Stimulated activated CD8-positive, alpha-beta memory T cell treated with anti-CD3 and anti-CD28 coated beads, Interleukin-12 subunit alpha, Interleukin-12 subunit beta, amount 100 ng/mL, for 4 hours (primary cell): ENCODE data around the gene GPR139.

Experiments used
- DNase-seq: peaks from one replicate; pipeline ENCODE4 v3.0.0-alpha.2; 2020; ENCODE audit warnings: low read depth

GPR139 gene

GRCh38 chr16:20053336-20053735 is 20.4 kb downstream of the GPR139 start:
- DNase-seq, result no peak

DNA sequence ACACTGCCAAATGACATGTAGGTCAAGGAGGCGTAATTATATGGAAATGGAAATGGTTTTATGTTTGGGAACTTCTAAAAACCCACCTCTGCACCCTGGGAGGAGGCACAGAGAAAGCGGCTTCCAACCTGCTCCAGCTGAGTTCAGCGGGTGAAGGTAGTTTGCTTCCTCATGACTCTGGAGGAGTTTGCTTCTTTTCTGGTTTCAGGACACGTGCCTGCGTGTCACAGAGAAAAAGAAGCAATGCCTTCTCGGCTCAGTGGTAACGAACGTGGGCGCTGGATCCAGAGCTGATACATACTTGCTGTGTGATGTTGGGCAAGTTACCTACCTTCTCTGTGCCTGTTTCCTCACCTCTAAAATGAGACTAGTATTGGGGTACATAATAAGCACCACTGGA is 22.1 kb downstream of the GPR139 start:
- no peak for DNase-seq

DNA sequence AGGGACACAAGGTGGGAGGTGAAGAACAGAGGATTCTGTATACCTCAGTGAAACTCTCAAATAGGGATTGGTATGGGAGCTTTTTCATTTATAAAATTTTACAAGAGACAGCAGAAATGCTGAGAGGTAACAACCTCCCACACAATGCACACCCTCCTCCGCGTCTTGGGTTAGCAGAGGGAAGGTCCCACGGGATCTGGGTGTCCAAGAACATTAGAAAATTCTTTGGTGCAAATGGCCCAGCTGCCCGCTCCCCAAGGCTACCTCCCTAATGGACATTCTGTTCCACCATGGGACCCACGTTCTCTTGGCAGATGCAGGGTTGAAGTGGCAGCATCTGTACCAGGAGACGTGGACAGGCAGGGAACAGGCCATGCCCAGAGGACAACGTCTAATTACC is 22.5 kb downstream of the GPR139 start:
- DNase-seq, result no peak

GRCh38 chr16:20049831-20050230 is 23.9 kb downstream of the GPR139 start:
- DNase-seq, result no peak

DNA sequence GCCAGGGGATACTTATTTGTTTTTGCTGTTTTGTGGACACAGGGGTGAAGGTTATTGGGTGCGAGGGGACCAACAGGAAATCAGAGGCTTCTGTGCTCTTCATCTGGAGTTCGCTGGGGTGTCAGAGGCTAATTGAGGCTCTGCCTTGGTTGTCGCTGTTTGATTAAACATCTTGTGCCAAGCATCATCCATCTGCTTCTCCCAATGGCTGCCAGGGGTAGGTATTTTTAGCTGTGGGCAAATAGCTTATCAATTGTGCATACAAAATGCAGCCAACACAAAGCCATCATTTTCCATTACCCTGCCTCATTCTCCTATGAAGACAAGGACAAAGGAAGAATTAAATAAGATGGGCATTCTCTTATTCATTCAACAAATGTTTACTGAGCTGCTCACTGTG is 27.8 kb downstream of the GPR139 start:
- no peak for DNase-seq

- DNase-seq, result no peak
Observed at GRCh38 chr16:20042848-20043247, 30.8 kb downstream of the GPR139 start.

DNA sequence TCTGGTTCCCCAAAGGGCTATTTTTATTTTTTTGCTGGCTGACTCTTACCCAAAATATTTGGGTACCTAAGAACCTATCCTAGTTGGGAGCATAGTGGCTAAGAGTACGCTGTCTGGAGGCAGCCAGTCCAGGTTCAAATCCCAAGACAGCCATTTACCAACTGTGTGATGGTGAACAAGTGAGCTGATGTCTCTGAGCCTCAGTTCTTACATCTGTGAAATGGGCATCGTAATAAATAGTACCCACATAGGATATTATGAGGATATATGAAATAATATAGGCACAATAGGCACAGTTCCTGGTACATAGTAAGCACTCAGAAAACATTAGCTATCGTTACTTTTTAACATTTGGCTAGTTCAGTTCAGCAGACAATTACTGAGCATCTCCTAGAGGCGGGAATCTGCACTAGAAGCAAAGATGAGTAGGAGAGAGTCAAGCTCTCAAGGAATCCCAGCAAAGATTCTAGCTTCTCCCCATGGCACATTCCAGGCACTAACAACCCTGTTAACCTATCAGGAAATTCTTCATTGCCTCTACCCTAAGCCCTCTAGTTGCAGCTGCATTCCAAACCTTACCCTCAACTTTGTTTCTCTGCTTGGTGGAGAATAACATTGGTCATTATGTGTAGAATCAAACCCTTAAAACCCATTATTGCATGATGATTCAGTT is 31.6 kb downstream of the GPR139 start:
- no peak for DNase-seq

DNA sequence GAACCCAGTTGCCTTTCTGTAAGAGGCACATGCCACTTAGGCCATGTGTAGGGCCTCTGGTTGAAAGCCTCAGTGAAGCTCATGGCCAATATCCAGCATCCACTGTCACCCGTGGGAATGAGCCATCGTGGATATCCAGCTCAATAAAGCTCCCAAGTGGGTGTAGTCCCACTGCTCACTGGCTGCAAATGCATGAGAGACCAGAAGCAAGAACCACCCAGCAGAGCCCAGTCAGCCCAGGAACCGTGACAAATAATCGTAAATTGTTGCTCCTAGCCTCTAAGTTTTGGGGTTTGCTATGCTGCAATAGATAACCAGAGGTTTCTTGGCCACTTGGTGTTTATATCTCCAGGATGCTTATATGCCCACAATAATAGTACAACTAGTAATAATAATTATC is 33.7 kb downstream of the GPR139 start:
- DNase-seq, result no peak

DNA sequence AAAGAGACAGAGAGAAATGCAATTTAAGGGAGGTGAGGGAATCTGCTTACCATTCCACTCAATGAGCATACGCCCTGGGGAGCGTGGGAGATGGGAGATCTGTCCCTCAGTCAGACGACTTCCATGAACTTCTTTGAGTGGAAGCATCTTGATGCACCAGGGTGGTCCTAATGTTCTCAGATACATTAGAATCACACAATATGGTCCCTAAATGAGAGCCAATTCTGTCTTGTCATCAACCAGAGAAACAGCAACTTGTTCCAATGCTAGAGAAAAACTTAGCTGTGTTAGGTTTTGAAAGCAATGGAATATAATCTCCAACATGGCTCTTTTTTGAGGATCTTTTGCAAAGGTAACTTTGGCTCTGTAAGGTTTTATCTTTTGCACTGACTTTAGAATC is 44.1 kb downstream of the GPR139 start:
- no peak for DNase-seq

GRCh38 chr16:20026361-20027072 is 47.2 kb downstream of the GPR139 start:
- DNase-seq, result no peak

DNA sequence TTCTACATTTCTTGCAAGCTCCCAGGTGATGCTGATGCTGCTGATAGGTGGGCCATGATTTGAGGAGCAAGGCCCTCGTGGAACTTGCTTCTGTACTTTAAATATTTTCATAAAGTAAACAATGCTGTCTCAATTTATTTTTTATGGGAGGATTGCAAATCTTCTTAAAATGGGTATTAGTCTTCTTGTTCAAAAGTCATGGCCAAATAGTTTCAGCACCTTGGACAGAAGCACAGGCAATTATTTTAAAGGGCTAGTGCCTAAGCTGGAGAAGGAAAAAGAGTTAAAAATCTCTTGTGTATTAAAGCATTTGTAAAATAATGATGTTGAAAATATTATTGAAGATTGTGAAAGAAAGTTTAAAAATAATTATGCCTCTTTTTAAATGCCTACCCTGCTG is 50.5 kb downstream of the GPR139 start:
- no peak for DNase-seq

DNA sequence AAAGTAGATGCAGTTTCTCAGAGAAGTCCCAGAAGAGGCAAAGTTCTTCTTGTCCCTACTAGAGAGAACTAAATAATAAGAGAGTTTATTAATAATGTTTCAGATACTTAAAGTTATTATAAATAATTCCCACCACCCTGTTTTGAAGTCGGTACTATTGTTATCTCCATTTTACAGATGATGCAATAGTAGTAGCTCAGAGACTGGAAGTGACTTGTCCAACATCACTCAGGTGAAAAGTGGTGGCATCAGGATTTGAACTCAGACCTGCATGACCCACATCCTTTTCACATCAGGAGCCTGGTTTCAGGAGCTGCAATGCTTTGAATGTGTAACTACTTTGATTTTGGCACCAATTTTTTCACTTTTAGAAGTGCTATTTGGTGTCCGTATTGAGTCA is 52.7 kb downstream of the GPR139 start:
- no peak for DNase-seq

- no peak for DNase-seq
Observed at GRCh38 chr16:20020083-20020482, 53.6 kb downstream of the GPR139 start.

DNA sequence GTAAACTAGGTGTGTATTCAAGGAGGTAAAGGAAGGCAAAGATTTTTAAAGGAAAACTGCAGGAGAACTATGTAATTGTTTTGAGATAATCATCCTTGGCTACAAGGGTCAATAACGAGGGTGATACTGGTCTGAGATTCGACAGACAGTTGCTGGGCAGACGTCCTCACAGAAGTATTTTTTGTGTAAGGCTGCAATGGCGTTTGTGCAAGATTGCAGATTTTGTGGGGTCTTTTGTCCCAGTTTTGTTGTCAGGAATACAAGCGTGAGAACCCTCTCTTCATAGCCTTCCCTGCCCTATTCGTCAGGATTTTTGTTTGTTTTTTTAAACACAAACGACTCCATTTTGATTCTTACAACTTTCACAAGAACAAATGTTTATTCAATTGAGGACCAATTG is 57.5 kb downstream of the GPR139 start:
- DNase-seq, result no peak

GRCh38 chr16:20004931-20005330 is 68.8 kb downstream of the GPR139 start:
- DNase-seq, result no peak

DNA sequence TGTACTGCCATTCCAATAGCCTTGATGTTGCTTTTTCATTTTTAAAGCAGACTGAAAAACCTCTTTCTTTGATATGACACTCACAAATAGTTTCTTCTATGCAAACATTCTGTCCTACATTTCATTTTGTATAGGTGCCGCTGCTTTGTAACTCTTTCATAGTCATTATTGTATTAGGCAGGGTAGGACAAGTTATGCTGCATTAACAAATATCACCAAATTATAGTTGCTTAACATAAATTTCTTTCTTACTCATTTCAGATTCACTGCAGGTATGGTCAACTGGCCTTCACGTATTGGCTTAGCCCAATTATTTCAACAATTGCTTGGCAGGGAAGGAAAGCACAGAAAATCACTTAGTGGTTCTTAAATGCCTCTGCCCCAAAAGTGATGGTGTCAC is 70.8 kb downstream of the GPR139 start:
- DNase-seq, result no peak

DNA sequence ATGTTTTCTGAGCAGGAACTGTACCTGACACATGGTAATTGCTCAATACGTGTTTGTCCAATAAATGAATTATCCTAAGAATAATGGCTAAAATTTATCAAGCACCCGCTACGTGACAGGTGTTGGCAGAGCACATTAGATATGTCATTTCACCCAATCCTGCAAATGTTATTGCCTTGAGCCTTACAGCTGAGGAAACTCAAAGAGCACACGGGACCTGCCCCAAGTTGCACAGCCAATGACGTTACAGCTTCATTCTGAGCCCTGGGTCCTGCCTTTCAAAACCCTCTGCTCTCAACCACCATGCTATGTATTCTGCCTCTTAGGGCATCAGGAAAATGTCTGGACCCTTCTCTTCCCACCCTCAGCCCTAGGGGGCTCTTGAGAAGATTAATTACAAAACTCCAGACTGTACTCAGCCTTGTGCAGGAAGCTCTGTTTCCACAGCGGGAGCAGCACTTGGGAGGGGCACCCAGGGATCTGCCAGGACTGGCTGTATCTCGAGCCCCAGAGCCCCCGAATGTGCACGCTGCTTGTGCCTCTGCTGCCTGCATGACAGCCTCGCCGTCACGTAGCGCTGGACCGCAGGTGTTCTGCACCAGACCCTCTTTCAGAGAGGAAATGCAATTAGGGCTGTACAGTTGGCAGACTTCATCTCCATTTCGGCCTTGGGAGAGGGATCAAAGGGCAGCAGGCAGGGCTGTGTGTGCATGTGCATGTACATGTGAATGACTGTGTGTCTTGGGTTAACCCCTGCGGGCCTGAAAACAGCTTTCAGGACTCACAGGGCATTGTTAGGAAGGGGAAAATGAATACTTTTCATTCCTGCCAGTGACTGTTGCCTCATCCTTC is 71.6 kb downstream of the GPR139 start:
- no peak for DNase-seq

DNA sequence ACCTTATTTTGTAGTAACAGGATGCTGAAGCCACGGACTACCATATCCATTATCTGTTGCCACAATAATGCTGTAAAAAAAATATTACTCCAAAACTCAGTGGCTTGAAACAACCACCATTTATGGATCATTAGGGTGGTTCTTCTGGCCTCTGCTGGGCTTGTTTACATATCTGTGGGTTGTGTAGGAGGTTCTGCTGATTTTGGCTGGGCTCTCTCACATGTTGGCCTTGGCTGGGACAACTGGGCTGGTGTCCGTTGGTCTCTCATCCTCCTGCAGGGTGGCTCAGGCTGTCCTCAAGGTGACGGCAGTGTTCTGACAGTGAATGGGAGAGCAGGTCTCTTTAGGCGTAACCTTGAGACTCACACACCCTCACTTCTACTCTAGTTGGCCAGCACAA is 76.0 kb downstream of the GPR139 start:
- no peak for DNase-seq

- DNase-seq, result no peak
Observed at GRCh38 chr16:19997264-19997663, 76.4 kb downstream of the GPR139 start.

- no peak for DNase-seq
Observed at GRCh38 chr16:19994466-19995170, 79.1 kb downstream of the GPR139 start.

DNA sequence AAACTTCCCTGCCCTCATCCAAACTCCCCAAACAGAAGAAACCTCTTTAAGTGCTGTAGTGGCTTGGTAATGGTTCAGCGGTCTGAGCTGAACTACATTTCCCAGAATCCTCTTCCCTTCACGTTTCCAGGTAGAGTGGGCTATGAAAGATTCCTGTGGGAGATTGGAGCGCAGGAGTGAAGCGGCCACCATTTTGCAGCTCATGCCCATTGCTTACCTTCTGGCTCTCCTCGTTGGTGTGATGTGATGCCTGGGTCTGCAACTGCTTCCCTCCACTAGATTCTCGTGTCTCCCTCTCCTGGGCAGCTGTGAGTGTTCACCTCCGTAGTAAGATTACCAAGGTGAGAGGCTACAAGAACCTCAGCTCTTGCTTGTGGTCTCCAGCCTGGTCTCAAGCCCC is 82.1 kb downstream of the GPR139 start:
- no peak for DNase-seq

DNA sequence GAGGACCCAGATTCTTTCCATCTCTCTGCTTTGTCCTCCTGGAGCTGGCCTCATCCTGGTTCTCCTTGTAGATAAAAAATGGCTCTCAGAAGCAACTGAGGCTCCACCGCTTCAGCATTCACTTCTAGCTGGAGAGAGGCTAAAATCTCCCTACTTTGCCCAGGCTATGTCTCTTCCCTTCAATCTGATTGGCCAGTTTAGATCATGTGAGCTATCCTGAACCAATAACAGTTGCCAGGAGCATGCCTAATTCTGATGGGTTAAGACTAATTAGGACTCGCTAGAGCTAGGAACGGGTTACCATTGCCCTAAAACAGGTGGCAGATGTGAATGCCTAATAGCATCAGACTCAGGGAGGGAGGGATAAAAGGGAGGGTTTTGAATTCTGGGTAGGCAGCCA is 89.6 kb downstream of the GPR139 start:
- no peak for DNase-seq
